CD14-positive monocyte (primary cell): ENCODE measurements around the gene IWS1. TPM values are rescaled to one million over a fixed set of nuclear protein-coding genes. Genes with fewer than 3 reads are reported as not detected.
A peak's percentile ranks its signal among the peaks of the same experiment; 100 is the strongest.

ENCODE experiments used
- DNase-seq, 3 donors: peaks; one replicate each; pipeline ENCODE4 v3.0.0-alpha.2; 2011 to 2022
- H2AFZ ChIP-seq: 2 replicates; pipeline ENCODE4 v1.6.0; 2012; ENCODE audit warnings: mild to moderate bottlenecking, low read depth, low read length, inconsistent platforms; ENCODE audit not compliant: insufficient read depth, poor library complexity, severe bottlenecking
- H3K27ac ChIP-seq, 2 donors: 1 replicate in 1 of 2; 2 replicates in 1 of 2; pipeline ENCODE4 v1.5.1; 2012 to 2013; ENCODE audit warnings: low read length in 2 of 2, control low read depth in 1 of 2, inconsistent platforms in 1 of 2, low read depth in 1 of 2, mild to moderate bottlenecking in 1 of 2
- H3K27me3 ChIP-seq, 2 donors: one replicate each; pipeline versions ENCODE4 v1.6.0 to v1.6.1; 2011 to 2013; ENCODE audit warnings: low read length in 2 of 2; ENCODE audit not compliant: control insufficient read depth in 2 of 2, insufficient read depth in 2 of 2
- H3K36me3 ChIP-seq, 2 donors: replicated peaks in 1 of 2; 1 replicate in 1 of 2; 2 replicates in 1 of 2; pipeline versions ENCODE4 v1.5.1 to v1.6.1; 2012 to 2013; ENCODE audit warnings: low read length in 2 of 2, control low read depth in 1 of 2, inconsistent platforms in 1 of 2, mild to moderate bottlenecking in 1 of 2; ENCODE audit not compliant: insufficient read depth in 2 of 2, control insufficient read depth in 1 of 2
- H3K4me1 ChIP-seq, 2 donors: 1 replicate in 1 of 2; 2 replicates in 1 of 2; pipeline versions ENCODE4 v1.5.1 to v1.6.1; 2012 to 2013; ENCODE audit warnings: low read length in 2 of 2, control low read depth in 1 of 2, inconsistent platforms in 1 of 2, mild to moderate bottlenecking in 1 of 2, moderate library complexity in 1 of 2; ENCODE audit not compliant: insufficient read depth in 2 of 2, control insufficient read depth in 1 of 2
- H3K4me2 ChIP-seq: replicated peaks from 2 replicates; pipeline ENCODE3; 2012; ENCODE audit warnings: low read length, moderate library complexity, mild to moderate bottlenecking; ENCODE audit not compliant: poor library complexity, severe bottlenecking; ENCODE audit errors: extremely low read depth
- H3K4me3 ChIP-seq, 3 experiments: fragments of 200-600 bp in 1 of 3; sonication (generic) in 1 of 3; replicated peaks in 1 of 3; 1 replicate in 2 of 3; 2 replicates in 1 of 3; pipeline ENCODE4 v1.5.1; 2011 to 2013; ENCODE audit warnings: low read length in 3 of 3, mild to moderate bottlenecking in 3 of 3, control low read depth in 2 of 3, low read depth in 2 of 3, inconsistent platforms in 1 of 3, moderate library complexity in 1 of 3
- H3K79me2 ChIP-seq: 2 replicates; pipeline ENCODE4 v1.6.0; 2012; ENCODE audit warnings: mild to moderate bottlenecking, control low read depth, inconsistent platforms, low read length, moderate library complexity; ENCODE audit not compliant: insufficient read depth
- H3K9ac ChIP-seq: 2 replicates; pipeline ENCODE4 v1.6.0; 2017; ENCODE audit warnings: low read length, mild to moderate bottlenecking; ENCODE audit not compliant: insufficient read depth, poor library complexity, severe bottlenecking
- H3K9me3 ChIP-seq, 2 donors: replicated peaks in 1 of 2; 1 replicate in 1 of 2; 2 replicates in 1 of 2; pipeline versions ENCODE4 v1.5.1 to v1.6.1; 2012 to 2013; ENCODE audit warnings: low read length in 2 of 2, control low read depth in 1 of 2; ENCODE audit not compliant: control insufficient read depth in 1 of 2, insufficient read depth in 1 of 2
- H4K20me1 ChIP-seq: 2 replicates; pipeline ENCODE4 v1.6.0; 2012; ENCODE audit warnings: mild to moderate bottlenecking, low read length, control low read depth, moderate library complexity; ENCODE audit not compliant: insufficient read depth
- H3K27ac Mint-ChIP-seq, 7 donors: one replicate each; pipeline ENCODE4 v1.8.0; 2020; ENCODE audit warnings: mild to moderate bottlenecking in 7 of 7, mixed read lengths in 7 of 7, moderate library complexity in 6 of 7, inconsistent platforms in 2 of 7
- H3K27me3 Mint-ChIP-seq, 3 donors: one replicate each; pipeline ENCODE4 v1.8.0; 2021 to 2022; ENCODE audit warnings: low read depth in 3 of 3, mild to moderate bottlenecking in 3 of 3, mixed read lengths in 3 of 3, moderate library complexity in 3 of 3, inconsistent platforms in 1 of 3
- H3K36me3 Mint-ChIP-seq, 2 donors: one replicate each; pipeline ENCODE4 v1.8.0; 2020; ENCODE audit warnings: mixed read lengths in 2 of 2, inconsistent platforms in 1 of 2, mild to moderate bottlenecking in 1 of 2
- H3K4me1 Mint-ChIP-seq: one replicate; pipeline ENCODE4 v1.8.0; 2020; ENCODE audit warnings: mild to moderate bottlenecking, mixed read lengths
- H3K4me3 Mint-ChIP-seq, 2 donors: one replicate each; pipeline ENCODE4 v1.8.0; 2020; ENCODE audit warnings: mild to moderate bottlenecking in 2 of 2, mixed read lengths in 2 of 2, moderate library complexity in 1 of 2
- H3K9me3 Mint-ChIP-seq, 7 donors: one replicate each; pipeline ENCODE4 v1.8.0; 2020 to 2022; ENCODE audit warnings: mixed read lengths in 7 of 7, mild to moderate bottlenecking in 6 of 7, moderate library complexity in 6 of 7, inconsistent platforms in 2 of 7
- CTCF ChIP-seq: fragments of 200-600 bp; IDR thresholded peaks from one replicate; pipeline ENCODE4 v1.8.0; 2022; ENCODE audit warnings: antibody characterized with exemption, mild to moderate bottlenecking
- WGBS: methylation state at CpG from one replicate; pipeline ENCODE4 v1.1.5; 2013; ENCODE audit warnings: missing lambda C conversion rate; ENCODE audit not compliant: insufficient coverage; 5-methylcytosine and 5-hydroxymethylcytosine counted together
- intact Hi-C, 2 donors: fragments of 100-400 bp; cut with micrococcal nuclease; formaldehyde crosslinking; loops; one replicate each; pipeline versions ENCODE4 v1.15.0 to v1.15.1; 2023
- polyA minus RNA-seq: library from RNA; depleted of rRNA, polyadenylated mRNA; stranded (reverse); fragments of >200 nt; gene quantifications from 2 replicates; pipeline ENCODE4 v1.2.3, GENCODE V29; 2012
- polyA plus RNA-seq, 3 donors: library from polyadenylated mRNA; depleted of rRNA in 1 of 3; unstranded in 2 of 3; stranded (reverse) in 1 of 3; fragments of 300-500 nt in 2 of 3; fragments of >200 nt in 1 of 3; fragmentation: Illumina TruSeq in 2 of 3; gene quantifications; 1 replicate in 2 of 3; 2 replicates in 1 of 3; pipeline ENCODE4 v1.2.3, GENCODE V29; 2012 to 2021
- total RNA-seq, 12 experiments: library from RNA in 1 of 12; stranded (reverse) in 1 of 12; fragments of 120-200 nt in 1 of 12; gene quantifications; one replicate each; pipeline ENCODE4 v1.2.4 and lab custom pipeline; 2013 to 2026; ENCODE audit warnings: mixed read lengths in 6 of 12, inconsistent platforms in 1 of 12

The IWS1 gene
- 45.7 TPM for total RNA-seq (2013)
- polyA plus RNA-seq, result 10 to 100 TPM in 2 of 3 donors, 1 to 10 TPM in 1; 7.9 to 21.3 (median 15.6) TPM
- polyA minus RNA-seq, result 13.2 and 25.3 TPM in 2 replicates
- total RNA-seq (lab: John Stamatoyannopoulos, UW), result 33.2 to 68.7 (median 48.8) reads per million in 11 experiments

- Histone ChIP-seq H2AFZ (peak within 1 kb of the TSS; percentile 85), H3K27ac (peak within 1 kb of the TSS; percentile 91 to 96), H3K4me1 (peaks cover 18 to 23% of the 10 kb centered on the region in 2 donors), H4K20me1 (peaks cover 2% of the 10 kb centered on the region), H3K9me3 (no peaks in the 10 kb centered on the region), H3K4me3 (peak within 1 kb of the TSS; percentile 90 to 95 (median 90)), H3K27me3 (no peaks in the 10 kb centered on the region), H3K36me3 (peaks cover 21 to 25% of the 10 kb centered on the region in 2 donors), H3K79me2 (peaks cover 50% of the 10 kb centered on the region), H3K9ac (peak within 1 kb of the TSS; percentile 97), H3K4me2 (peak within 1 kb of the TSS; percentile 84)
- Mint-ChIP-seq H3K36me3 (peaks cover 18 to 20% of the 10 kb centered on the region in 2 donors), H3K4me3 (peak within 1 kb of the TSS; percentile 86 to 95), H3K9me3 (peaks cover 0 to 6% (median 6%) of the 10 kb centered on the region in 7 donors), H3K4me1 (peaks cover 17% of the 10 kb centered on the region), H3K27me3 (peaks cover 0 to 3% (median 0%) of the 10 kb centered on the region in 3 donors), H3K27ac (peak within 1 kb of the TSS; percentile 96 to 100 (median 98))
- peak; percentile 7 for TF ChIP-seq CTCF
- intact Hi-C loops, result loop anchor here (10.0 kb wide), 2 partner anchors 102 to 178 kb away; partner anchors contain the start of gene SFT2D3 (in 2 of the 2)
- peak; percentile 94 to 98 (median 95) for DNase-seq
- under 1% methylated on average over 62 of the region's 70 CpGs for WGBS
These were observed at the start of gene IWS1 for GRCh38 chr2:127526132-127527000. Gene IWS1 (minus strand): TSS chr2:127526489. CDS start chr2:127526208, 281 bp downstream.

- H3K4me1 ChIP-seq, result peaks cover 23 to 24% of the 10 kb centered on the region in 2 donors
- intact Hi-C loops, result no loop called here
- no peak for TF ChIP-seq CTCF
- DNase-seq, result no peak
- H3K79me2 ChIP-seq, result no peaks in the 10 kb centered on the region
- no peak overlapping the region for H3K4me3 ChIP-seq
- no peak overlapping the region for H3K9ac ChIP-seq
- H3K9me3 ChIP-seq, result no peaks in the 10 kb centered on the region
- H3K36me3 Mint-ChIP-seq, result no peaks in the 10 kb centered on the region
- H3K9me3 Mint-ChIP-seq, result no peaks in the 10 kb centered on the region
- no peaks in the 10 kb centered on the region for H4K20me1 ChIP-seq
- H3K4me1 Mint-ChIP-seq, result peaks cover 28% of the 10 kb centered on the region
- H3K4me2 ChIP-seq, result no peak overlapping the region
- peak overlapping the region in 1 of 7 donors; percentile 27 for H3K27ac Mint-ChIP-seq
- H3K27me3 ChIP-seq, result no peaks in the 10 kb centered on the region
- 63% methylated on average over 9 of the region's 11 CpGs for WGBS
- H3K27me3 Mint-ChIP-seq, result peaks cover 0 to 3% (median 0%) of the 10 kb centered on the region in 3 donors
- no peaks in the 10 kb centered on the region for H3K36me3 ChIP-seq
- no peak overlapping the region for H3K4me3 Mint-ChIP-seq
- H3K27ac ChIP-seq, result no peak overlapping the region
- H2AFZ ChIP-seq, result peak overlapping the region; percentile 13
These were observed 49.7 kb upstream of the IWS1 start for GRCh38 chr2:127575941-127576432.
